ENCODE results near the gene IPO11.

DNA sequence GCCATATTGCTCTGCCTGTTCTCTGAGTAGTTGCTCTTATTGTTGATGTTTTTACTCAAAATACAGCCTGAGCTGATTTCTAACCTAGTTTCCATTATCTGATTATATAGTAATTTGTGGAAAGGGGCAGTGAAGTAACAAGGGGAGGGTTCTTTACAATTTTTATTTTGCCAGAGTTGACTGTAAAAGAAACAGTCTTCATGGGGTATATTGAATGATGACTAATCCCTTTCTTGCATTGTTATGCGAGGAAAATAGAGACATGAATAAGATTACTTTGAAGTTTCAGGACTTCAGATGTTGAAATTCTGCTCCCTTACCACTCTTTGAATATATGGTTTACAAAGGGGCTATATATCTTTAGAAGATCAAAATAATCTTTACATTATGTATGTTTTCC is 156.9 kb downstream of the IPO11 start:
- TF ChIP-seq, protein P1, sequence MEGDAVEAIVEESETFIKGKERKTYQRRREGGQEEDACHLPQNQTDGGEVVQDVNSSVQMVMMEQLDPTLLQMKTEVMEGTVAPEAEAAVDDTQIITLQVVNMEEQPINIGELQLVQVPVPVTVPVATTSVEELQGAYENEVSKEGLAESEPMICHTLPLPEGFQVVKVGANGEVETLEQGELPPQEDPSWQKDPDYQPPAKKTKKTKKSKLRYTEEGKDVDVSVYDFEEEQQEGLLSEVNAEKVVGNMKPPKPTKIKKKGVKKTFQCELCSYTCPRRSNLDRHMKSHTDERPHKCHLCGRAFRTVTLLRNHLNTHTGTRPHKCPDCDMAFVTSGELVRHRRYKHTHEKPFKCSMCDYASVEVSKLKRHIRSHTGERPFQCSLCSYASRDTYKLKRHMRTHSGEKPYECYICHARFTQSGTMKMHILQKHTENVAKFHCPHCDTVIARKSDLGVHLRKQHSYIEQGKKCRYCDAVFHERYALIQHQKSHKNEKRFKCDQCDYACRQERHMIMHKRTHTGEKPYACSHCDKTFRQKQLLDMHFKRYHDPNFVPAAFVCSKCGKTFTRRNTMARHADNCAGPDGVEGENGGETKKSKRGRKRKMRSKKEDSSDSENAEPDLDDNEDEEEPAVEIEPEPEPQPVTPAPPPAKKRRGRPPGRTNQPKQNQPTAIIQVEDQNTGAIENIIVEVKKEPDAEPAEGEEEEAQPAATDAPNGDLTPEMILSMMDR (IDR thresholded peaks at IDR 0.05 in 4 of 5, conservative IDR thresholded peaks at IDR 0.05 in 1 of 5), result no peak
- no peak for TF ChIP-seq POLR2A (IDR thresholded peaks at IDR 0.05)
